WI38 (cell line): Measurements from ENCODE around the gene PITPNB.

Source experiments
- H3K4me3 ChIP-seq: 2 replicates; pipeline ENCODE4 v1.5.1; 2011; ENCODE audit warnings: low read depth, mild to moderate bottlenecking, control low read depth, low read length
- CTCF ChIP-seq: IDR thresholded peaks from 2 replicates; pipeline ENCODE4 v1.5.1; 2012; ENCODE audit warnings: low read depth, mild to moderate bottlenecking, control low read depth, low read length

The PITPNB gene

GRCh38 chr22:27842669-27843431 lies 76.2 kb downstream of the PITPNB start:
- no peak for TF ChIP-seq CTCF
- H3K4me3 ChIP-seq: no peak overlapping the region

- H3K4me3 ChIP-seq: no peak overlapping the region
- TF ChIP-seq CTCF: no peak
Measured at GRCh38 chr22:27842201-27842600, 76.9 kb downstream of the PITPNB start.

GRCh38 chr22:27840436-27840835 lies 78.6 kb downstream of the PITPNB start:
- no peak overlapping the region for H3K4me3 ChIP-seq

GRCh38 chr22:27839057-27839660 lies 79.9 kb downstream of the PITPNB start:
- no peak for TF ChIP-seq CTCF
- no peak overlapping the region for H3K4me3 ChIP-seq

More at GRCh38 chr22:27840436-27840835, 78.6 kb downstream of the PITPNB start:
- no peak for TF ChIP-seq CTCF

GRCh38 chr22:27836181-27836580 lies 82.9 kb downstream of the PITPNB start:
- TF ChIP-seq CTCF: no peak
- H3K4me3 ChIP-seq: no peak overlapping the region

- no peak overlapping the region; the same call in 1 of the 2 replicates for H3K4me3 ChIP-seq
- TF ChIP-seq CTCF: no peak
Measured at GRCh38 chr22:27835446-27835845, 83.6 kb downstream of the PITPNB start.
